Omental fat pad (tissue), 4 donors: ENCODE data around the gene ARHGAP6. TPM values are rescaled to one million over a fixed set of nuclear protein-coding genes. Genes with fewer than 3 reads are reported as not detected.

Source experiments
- ATAC-seq: fragments of 150-250 bp; one replicate; pipeline ENCODE4 v1.9.1; 2016; ENCODE audit warnings: mild to moderate bottlenecking, moderate library complexity; ENCODE audit not compliant: low FRiP score
- DNase-seq: peaks from one replicate; pipeline ENCODE4 v3.0.0-alpha.2; 2019; ENCODE audit warnings: low spot score
- small RNA-seq: library from RNA; depleted of rRNA; stranded (forward); fragments of <200 nt; gene quantifications from one replicate; pipeline ENCODE3, GENCODE V24; 2016
- total RNA-seq, 4 donors: library from RNA; depleted of rRNA; stranded (reverse); fragments of >200 nt; gene quantifications; one replicate each; pipeline ENCODE4 v1.1.0, GENCODE V29; 2016
- TF ChIP-seq, protein P1 (sequence below), 3 donors: fragments of 450-650 bp; IDR thresholded peaks; one replicate each; pipeline ENCODE4 v1.5.1; 2016 to 2017; ENCODE audit warnings: antibody characterized with exemption in 3 of 3, mild to moderate bottlenecking in 3 of 3, moderate library complexity in 2 of 3

ARHGAP6 gene
- total RNA-seq, 4 donors from 2014 or later = 20.4 to 45.5 (median 25.1) TPM

DNA sequence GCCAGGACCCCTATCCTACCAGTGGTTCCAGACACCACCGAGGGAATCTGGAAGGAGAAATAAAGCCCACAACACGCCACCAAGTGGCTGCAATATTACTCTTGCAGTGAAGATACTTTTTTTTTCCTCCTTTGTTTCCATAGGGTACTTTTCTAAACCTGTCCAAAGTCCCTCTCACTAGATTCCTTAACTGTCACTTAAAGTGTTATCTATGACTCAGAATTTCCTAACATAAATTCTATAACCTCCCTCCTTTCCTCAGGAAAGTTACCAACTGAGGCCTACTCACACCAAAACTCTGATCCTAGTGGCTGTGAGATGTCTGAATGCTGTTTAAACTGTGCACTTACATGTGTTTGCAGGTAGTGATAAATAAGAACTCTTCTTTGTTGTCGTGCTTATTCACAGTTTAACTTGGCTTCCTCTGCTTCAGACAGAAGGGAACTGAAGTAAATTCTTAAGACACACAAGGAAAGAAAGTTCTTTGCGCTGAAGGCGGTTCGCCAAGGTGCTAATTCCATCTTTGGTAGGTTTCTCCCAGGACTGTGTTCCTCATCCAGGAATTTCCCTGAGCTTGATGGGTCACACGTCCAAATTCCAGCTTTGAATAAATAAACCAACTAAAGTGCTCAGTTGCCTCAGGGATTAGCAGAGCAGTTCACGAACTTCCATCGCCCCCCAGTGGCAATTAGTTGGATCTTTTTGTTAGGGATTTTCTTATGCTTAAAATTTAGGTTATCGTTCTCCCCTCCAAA, 565.3 kb downstream of the ARHGAP6 start:
- DNase-seq = no peak
- TF ChIP-seq, protein P1, sequence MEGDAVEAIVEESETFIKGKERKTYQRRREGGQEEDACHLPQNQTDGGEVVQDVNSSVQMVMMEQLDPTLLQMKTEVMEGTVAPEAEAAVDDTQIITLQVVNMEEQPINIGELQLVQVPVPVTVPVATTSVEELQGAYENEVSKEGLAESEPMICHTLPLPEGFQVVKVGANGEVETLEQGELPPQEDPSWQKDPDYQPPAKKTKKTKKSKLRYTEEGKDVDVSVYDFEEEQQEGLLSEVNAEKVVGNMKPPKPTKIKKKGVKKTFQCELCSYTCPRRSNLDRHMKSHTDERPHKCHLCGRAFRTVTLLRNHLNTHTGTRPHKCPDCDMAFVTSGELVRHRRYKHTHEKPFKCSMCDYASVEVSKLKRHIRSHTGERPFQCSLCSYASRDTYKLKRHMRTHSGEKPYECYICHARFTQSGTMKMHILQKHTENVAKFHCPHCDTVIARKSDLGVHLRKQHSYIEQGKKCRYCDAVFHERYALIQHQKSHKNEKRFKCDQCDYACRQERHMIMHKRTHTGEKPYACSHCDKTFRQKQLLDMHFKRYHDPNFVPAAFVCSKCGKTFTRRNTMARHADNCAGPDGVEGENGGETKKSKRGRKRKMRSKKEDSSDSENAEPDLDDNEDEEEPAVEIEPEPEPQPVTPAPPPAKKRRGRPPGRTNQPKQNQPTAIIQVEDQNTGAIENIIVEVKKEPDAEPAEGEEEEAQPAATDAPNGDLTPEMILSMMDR (IDR thresholded peaks at IDR 0.05) = no peak

DNA sequence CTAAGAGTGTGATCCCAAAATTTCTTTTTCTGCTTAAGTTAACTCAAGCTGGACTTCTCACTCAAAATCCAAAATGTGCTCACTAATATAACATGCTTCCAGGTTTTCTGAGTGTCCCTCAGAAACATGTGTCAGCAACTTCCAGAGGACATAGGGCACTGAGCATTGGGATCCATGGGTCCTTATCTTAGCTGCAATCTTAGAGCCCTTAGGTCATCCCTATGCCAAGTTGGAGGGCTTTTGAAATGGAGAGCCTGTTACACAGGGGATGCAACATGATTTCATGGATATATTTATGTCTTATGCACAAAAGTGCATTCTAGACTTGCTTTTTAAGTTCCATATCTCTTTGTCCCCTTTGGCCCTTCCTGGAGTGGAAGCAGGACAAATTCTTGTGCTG, 566.3 kb downstream of the ARHGAP6 start:
- ATAC-seq = no peak
- DNase-seq = no peak
- TF ChIP-seq, protein P1 (IDR thresholded peaks at IDR 0.05) = no peak

More for the DNA sequence above, 565.3 kb downstream of the ARHGAP6 start:
- ATAC-seq = peak; percentile 52

DNA sequence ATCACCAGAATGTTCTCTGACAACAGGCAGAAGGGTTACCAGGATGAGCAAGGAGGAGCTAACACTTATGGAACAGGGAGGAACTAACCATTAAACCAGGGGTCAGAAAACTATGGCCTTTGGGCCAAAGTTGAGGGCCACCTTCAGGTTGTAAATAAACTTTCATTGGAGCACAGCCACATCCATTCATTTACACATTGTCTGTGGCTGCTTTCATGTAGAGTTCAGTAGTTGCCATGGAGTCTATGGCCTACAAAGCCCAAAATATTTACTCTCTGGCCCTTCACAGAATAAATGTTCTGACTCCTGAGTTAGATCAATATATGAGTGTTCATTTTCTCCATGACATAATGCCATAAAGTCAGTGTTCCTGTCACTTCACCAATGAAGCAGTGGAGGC, 567.8 kb downstream of the ARHGAP6 start:
- TF ChIP-seq, protein P1 (IDR thresholded peaks at IDR 0.05) = no peak
- ATAC-seq (no peak), DNase-seq (no peak)

DNA sequence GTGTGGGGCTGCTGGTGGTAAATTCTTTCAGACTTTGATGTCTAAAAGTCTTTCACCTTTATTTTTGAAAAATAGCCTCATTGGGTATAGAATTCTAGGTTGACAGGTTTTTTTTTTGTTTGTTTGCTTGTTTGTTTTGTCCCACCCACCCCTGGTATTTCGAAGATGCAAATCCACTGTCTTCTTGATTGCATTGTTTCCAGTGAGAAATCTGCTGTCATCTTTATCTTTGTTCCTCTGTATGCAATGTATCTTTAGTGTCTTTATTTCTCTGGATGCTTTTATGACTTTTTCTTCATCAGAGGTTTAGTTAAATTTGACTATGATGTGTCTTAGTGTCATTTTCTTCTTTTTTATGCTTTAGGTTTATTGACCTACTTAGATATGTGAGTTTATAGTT, 575.9 kb downstream of the ARHGAP6 start:
- TF ChIP-seq, protein P1 (IDR thresholded peaks at IDR 0.05) = no peak
- DNase-seq = no peak
- no peak for ATAC-seq

Small RNA genes within 50 kb of the gene (small RNA-seq; reads per million reads assigned to genes)
- gene MIR548AX = not detected
- gene RF00019 = not detected
- gene RF02271 = not detected

Other genes with a start within 250 kb of the ARHGAP6 start
- gene MSL3, start 92.3 kb upstream of the ARHGAP6 start, total RNA-seq = 10 to 100 TPM; 17.0 to 36.0 (median 31.2) TPM